Rectal smooth muscle tissue (tissue), 1 donor: Measurements from ENCODE around the gene SBF1.
"Not testable (repeated sequence)": the region's sequence is repeated elsewhere in the genome, so short reads cannot be mapped to it uniquely, and the experiment has no call there.

Experiments used
- H3K27ac ChIP-seq: one replicate; pipeline ENCODE4 v1.7.0; 2013; ENCODE audit warnings: low read depth, low read length, inconsistent platforms
- H3K27me3 ChIP-seq: one replicate; pipeline ENCODE4 v1.7.0; 2013; ENCODE audit warnings: low read length; ENCODE audit not compliant: control insufficient read depth, insufficient read depth
- H3K36me3 ChIP-seq: one replicate; pipeline ENCODE4 v1.7.0; 2013; ENCODE audit warnings: low read length; ENCODE audit not compliant: control insufficient read depth, insufficient read depth
- H3K4me1 ChIP-seq: one replicate; pipeline ENCODE4 v1.7.0; 2013; ENCODE audit warnings: low read length; ENCODE audit not compliant: control insufficient read depth, insufficient read depth
- H3K4me3 ChIP-seq: one replicate; pipeline ENCODE4 v1.7.0; 2013; ENCODE audit warnings: low read length
- H3K9ac ChIP-seq: one replicate; pipeline ENCODE4 v1.7.0; 2013; ENCODE audit warnings: low read length

SBF1 gene

DNA sequence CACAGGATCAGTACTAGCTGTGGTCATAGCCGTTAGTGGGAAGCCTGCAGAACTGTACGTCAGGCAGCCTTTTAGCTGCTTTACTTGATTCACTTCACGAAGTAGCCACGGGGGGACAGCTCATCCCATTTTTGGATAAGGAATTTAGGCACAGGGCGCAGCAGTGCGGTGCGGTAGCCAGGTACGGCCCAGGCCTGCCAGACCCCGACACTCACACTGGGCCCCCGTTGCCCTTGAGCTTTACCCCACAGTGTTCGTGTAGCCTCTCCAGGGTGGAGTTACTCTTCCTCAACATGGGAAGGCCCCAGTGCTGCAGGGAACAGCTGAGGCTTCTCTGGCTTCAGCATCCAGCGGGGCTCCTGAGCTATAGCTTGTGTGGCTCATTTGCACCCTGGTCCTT is 59.4 kb downstream of the SBF1 start:
- Histone ChIP-seq H3K4me1 (no peaks in the 10 kb centered on the region), H3K27me3 (no peaks in the 10 kb centered on the region), H3K4me3 (no peak overlapping the region), H3K27ac (no peak overlapping the region), H3K36me3 (peaks cover 49% of the 10 kb centered on the region), H3K9ac (no peak overlapping the region)

DNA sequence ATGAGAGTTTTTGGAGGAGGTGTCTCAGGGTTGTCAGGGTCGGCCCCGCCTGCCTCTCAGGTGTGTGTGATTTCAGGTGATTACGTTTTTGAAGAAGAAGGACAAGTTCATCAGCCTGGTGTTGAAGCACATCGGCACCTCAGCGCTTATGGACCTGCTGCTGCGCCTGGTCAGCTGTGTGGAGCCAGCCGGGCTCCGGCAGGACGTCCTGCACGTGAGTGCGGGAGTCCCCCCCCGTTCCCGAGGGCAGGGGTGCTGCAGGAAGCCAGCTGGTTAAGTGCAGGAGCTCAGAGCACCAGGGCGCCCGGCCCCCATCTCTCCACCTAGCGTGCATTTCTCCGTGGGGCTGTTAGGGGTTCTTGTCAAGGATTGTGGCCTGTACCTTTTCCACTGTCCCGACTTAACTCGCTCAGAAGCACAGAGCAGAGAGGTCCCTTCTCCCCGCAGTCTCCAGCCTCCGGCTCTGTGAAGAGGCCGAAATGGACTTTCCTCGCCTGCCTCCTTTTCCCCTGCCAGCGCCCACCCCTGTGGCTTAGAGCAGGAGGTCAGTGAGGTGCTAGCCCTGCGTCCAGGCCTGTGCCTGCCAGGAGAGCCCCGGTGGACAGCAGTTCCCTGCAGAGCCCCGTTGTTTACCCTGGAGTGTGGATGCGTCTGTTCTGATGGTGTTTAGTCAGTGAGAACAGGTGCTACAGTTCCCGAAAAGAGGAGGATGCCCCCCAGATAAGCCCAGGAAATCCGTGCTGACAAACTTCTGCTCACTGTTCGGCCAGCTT is 60.2 kb downstream of the SBF1 start:
- no peaks in the 10 kb centered on the region for H3K4me1 ChIP-seq
- peaks cover 42% of the 10 kb centered on the region for H3K36me3 ChIP-seq
- H3K27me3 ChIP-seq: no peaks in the 10 kb centered on the region
- H3K9ac ChIP-seq: no peak overlapping the region
- H3K27ac ChIP-seq: no peak overlapping the region
- H3K4me3 ChIP-seq: no peak overlapping the region

DNA sequence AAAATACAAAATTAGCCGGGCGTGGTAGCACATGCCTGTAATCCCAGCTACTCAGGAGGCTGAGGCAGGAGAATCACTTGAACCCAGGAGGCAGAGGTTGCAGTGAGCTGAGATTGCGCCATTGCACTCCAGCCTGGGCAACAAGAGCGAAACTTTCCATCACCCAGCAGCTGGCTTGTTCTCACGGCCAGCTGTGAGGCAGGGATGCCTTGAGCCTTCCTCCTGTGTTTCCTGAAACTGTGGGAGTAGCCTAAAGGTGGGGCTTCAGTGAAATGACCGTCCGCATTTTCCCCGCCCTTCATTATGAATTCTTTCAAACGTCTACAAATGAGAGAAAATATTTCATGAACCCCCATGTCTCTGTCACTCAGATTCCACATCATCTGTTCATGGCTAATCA is 65.9 kb downstream of the SBF1 start:
- not testable (repeated sequence) for H3K36me3 ChIP-seq, H3K27me3 ChIP-seq, H3K9ac ChIP-seq, H3K27ac ChIP-seq, H3K4me3 ChIP-seq, H3K4me1 ChIP-seq

DNA sequence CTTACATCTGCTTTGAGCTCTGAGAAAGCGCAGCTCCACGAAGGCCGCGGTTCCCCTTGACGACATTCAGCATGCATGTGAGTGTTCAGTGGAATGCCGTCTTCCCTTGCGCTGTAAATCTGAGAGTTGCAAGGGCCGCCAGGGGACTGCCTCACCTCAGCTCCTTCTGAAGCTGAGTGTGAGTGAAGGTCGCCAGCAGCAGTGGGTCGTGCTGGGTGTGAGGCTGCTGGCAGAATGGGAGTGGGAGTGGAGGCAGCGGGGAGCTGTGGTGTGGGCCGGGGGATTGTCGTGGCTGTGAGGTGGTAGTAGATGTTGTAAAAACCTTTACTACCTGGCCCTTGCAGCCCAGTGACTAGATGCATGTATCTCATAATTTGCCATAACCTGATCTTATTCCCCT is 66.5 kb downstream of the SBF1 start:
- peaks cover 4% of the 10 kb centered on the region for H3K36me3 ChIP-seq
- H3K4me1 ChIP-seq: no peaks in the 10 kb centered on the region
- H3K9ac ChIP-seq: no peak overlapping the region
- no peak overlapping the region for H3K4me3 ChIP-seq
- no peaks in the 10 kb centered on the region for H3K27me3 ChIP-seq
- no peak overlapping the region for H3K27ac ChIP-seq

DNA sequence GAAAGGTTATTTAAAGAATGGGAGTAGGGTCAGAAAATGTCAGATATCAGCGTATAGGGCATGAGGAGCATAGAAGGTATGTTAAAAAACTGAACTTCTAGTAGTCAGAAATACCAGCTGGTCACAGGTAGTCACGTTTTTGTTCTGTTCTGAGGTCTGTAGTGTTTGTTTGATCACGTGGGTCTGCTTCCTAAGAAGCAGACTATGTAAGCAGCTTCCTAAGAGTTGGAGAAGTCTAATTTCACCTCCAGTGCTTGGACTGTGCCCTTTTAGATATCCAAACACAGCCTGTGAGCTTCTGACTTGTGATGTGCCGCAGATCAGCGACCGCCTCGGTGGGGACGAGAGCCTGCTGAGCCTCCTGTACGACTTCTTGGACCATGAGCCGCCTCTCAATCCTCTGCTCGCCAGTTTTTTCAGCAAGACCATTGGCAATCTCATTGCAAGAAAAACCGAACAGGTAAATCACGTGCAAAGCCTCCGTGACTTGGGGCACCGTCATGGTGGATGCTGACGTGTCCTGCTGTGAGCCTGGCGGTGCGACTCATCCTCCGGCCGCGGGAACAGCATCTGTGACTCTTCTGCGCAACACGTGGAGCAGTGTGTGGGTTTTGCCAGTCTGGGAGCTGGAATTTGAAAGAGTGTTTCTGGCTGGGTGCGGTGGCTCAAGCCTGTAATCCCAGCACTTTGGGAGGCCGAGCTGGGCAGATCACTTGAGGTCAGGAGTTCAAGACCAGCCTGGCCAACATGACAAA is 68.2 kb downstream of the SBF1 start:
- Histone ChIP-seq H3K4me1 (no peaks in the 10 kb centered on the region), H3K4me3 (no peak overlapping the region), H3K36me3 (peaks cover 4% of the 10 kb centered on the region), H3K9ac (no peak overlapping the region), H3K27me3 (no peaks in the 10 kb centered on the region), H3K27ac (no peak overlapping the region)

DNA sequence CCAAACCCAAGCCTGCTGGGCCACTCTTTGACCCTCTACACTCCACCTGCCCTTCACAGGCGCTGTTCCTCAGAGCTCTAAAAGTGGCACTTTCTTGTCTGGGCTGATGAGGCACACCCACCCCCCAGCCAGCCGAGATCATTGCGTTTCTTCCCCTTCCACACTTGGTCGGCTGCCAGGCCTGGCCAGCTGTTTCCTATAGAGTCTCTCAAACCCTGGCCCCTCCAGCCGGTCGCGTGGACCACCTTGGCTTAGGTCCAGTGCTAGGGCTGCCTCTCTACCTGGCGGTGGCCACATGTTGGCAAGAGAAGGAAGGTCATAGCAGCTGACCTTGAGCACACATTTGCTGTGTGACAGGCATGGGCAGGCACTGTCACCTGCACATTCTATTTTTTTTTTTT is 71.1 kb downstream of the SBF1 start:
- Histone ChIP-seq H3K9ac (no peak overlapping the region), H3K4me1 (no peaks in the 10 kb centered on the region), H3K27me3 (no peaks in the 10 kb centered on the region), H3K36me3 (peaks cover 4% of the 10 kb centered on the region), H3K27ac (no peak overlapping the region), H3K4me3 (no peak overlapping the region)

DNA sequence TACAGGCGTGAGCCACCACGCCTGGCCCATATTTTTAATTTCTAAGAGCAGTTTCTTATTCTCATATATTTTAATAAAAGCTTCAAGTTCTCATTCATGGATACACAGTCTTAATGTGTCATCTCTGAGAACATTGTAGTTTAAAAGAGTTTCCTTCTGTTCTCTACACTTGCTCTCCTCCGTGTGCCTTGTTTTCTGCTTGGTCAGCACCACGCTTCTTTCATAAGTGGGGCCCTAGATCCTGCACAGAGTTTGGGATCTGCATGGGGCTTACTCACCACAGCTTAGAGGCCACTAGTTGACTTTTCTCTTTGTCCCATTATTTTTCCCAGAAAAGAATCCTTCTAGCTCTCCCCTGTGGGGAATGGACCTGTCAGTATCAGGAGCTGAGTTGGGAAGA is 72.9 kb downstream of the SBF1 start:
- no peaks in the 10 kb centered on the region for H3K36me3 ChIP-seq
- no peaks in the 10 kb centered on the region for H3K27me3 ChIP-seq
- H3K27ac ChIP-seq: no peak overlapping the region
- H3K4me3 ChIP-seq: no peak overlapping the region
- no peaks in the 10 kb centered on the region for H3K4me1 ChIP-seq
- no peak overlapping the region for H3K9ac ChIP-seq

DNA sequence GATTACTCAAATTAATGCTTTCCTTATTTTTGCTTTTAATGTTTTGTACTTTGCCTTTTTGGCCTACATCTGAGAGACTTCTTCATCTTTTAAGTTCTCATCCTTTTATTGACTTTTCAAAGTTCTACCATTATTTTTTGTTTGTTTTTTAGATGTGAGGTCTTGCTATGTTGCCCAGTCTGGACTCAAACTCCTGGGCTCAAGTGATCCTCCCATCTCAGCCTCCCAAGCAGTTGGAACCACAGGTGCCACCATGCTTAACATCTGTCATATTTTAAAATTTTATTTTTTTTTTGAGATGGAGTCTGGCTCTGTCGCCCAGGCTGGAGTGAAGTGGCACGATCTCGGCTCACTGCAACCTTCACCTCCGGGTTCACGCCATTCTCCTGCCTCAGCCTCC is 73.9 kb downstream of the SBF1 start:
- no peak overlapping the region for H3K4me3 ChIP-seq
- H3K4me1 ChIP-seq: no peaks in the 10 kb centered on the region
- no peaks in the 10 kb centered on the region for H3K36me3 ChIP-seq
- no peak overlapping the region for H3K9ac ChIP-seq
- H3K27ac ChIP-seq: no peak overlapping the region
- H3K27me3 ChIP-seq: no peaks in the 10 kb centered on the region

DNA sequence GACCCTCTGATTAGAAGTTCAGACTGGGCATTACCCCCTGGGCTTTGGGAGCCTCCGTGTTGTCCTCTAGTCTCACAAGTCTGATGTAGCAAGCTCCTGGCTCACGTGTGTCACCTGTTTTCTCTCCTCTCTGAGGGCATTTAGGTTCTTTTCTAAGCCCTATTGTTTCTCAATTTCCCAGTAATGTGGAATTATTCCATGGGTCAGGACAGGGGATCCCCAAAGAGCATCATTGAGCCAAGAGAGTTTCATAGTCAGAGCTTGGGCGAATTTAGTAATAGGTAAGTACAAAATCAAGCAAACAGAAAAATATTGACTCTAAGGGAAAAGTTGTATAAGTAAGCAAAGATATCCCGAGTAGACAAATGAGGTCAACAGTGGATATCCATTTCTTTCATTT is 74.4 kb downstream of the SBF1 start:
- Histone ChIP-seq H3K4me3 (no peak overlapping the region), H3K36me3 (no peaks in the 10 kb centered on the region), H3K9ac (no peak overlapping the region), H3K27ac (no peak overlapping the region), H3K27me3 (no peaks in the 10 kb centered on the region), H3K4me1 (no peaks in the 10 kb centered on the region)

DNA sequence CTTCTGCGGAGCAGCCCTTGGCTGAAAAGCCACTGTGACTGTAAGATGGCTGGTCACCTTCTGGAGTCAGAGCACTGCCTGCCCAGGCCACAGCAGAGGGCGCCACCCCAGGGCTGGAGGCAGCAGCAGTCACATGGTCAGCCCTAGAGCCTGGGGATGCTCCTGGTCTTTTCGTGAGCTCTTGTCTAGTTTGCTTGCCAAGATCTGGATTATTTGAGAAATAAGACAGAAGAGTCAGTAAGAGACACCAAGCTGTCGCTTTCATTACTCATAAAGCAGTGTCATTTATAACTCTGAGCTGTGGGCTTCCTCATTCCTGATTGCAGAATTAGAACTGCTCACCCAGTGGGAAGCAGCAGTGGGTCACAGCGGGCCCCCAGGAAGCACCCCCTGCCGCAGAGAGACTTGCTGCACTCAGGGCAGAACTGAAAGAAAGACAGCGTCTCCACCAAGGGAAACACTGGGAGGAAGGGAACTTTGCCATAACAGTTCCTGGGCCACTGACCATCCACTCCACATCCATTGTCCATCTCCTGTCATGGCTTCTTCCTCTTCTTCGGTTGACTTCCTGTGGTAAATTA is 75.0 kb downstream of the SBF1 start:
- Histone ChIP-seq H3K36me3 (peaks cover 4% of the 10 kb centered on the region), H3K4me1 (no peaks in the 10 kb centered on the region), H3K4me3 (no peak overlapping the region), H3K27ac (no peak overlapping the region), H3K27me3 (no peaks in the 10 kb centered on the region), H3K9ac (no peak overlapping the region)

DNA sequence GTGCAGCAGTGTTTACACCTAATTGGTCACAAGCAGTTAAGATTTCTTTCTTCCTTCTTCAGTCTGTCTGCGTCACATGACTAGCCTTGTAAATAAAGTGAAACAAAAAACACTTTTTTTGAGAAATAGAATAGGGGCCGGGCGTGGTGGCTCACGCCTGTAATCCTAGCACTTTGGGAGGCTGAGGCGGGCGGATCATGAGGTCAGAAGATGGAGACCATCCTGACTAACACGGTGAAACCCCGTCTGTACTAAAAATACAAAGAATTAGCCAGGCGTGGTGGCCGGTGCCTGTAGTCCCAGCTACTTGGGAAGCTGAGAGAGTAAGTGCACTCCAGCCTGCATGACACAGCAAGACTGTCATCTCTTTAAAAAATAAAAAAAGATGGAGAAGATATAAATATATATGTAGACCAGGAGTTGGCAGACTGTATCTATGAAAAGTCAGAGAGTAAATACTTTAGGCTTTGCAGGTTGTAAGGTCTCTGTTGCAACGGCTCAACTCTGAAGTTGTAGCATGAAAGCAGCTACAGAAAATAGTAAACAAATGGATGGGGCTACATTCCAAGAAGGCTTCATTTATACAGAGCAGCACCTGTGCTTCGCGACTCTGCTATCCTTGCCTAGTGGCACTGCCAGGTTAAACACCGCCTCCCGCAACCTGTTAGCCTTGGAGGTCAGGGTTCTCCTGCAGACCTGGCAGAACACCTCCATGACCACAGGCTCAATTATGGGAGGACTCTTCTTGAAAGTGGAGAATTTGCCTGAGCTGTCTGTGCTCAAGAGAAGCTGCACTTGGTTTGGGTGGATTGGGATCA is 75.8 kb downstream of the SBF1 start:
- no peaks in the 10 kb centered on the region for H3K27me3 ChIP-seq
- H3K4me1 ChIP-seq: no peaks in the 10 kb centered on the region
- no peak overlapping the region for H3K9ac ChIP-seq
- no peak overlapping the region for H3K4me3 ChIP-seq
- H3K36me3 ChIP-seq: peaks cover 5% of the 10 kb centered on the region
- no peak overlapping the region for H3K27ac ChIP-seq

DNA sequence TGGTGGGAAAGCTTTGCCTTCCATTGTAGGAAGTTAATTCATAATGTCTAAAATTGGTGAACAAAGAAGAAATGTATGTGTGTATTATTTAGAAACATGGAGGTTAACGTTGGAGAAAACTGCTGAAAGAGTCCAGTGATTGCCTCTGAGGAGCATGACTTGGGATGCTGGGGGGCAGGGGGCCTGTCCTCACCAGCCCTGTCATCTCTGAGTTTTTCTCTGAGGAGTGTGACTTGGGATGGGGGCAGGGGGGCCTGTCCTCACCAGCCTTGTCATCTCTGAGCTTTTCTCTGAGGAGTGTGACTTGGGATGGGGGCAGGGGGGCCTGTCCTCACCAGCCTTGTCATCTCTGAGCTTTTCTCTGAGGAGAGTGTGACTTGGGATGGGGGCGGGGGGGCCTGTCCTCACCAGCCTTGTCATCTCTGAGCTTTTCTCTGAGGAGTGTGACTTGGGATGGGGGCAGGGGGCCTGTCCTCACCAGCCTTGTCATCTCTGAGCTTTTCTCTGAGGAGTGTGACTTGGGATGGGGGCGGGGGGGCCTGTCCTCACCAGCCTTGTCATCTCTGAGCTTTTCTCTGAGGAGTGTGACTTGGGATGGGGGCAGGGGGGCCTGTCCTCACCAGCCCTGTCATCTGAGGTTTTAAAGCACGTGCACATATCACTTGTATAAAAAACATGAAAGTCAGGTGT is 77.3 kb downstream of the SBF1 start:
- not testable (repeated sequence) for H3K9ac ChIP-seq, H3K27me3 ChIP-seq, H3K4me3 ChIP-seq, H3K4me1 ChIP-seq, H3K27ac ChIP-seq, H3K36me3 ChIP-seq
